ENCODE measurements around the gene RFX1. TPM values are rescaled to one million over a fixed set of nuclear protein-coding genes. Genes with fewer than 3 reads are reported as not detected.

The RFX1 gene
- total and polyA plus RNA-seq, 2 of the 13 experiments (the other 11 are each of a cell fraction or from before 2014, with no cell fraction given), result 1.1 to 1.3 TPM

GRCh38 chr19:14006766-14007562 is 844 bp upstream of the RFX1 start (continued):
- TF ChIP-seq GMEB1 (CRISPR knock-in tag; IDR thresholded peaks at IDR 0.05; ENCODE audit: borderline replicate concordance) (peak; percentile 78; the same call in 1 of the 2 replicates), NPAS2 (CRISPR knock-in tag; IDR thresholded peaks at IDR 0.05; ENCODE audit: borderline replicate concordance) (no peak), ZBTB39 (CRISPR knock-in tag; IDR thresholded peaks at IDR 0.05) (peak; percentile 66; the same call in 1 of the 2 replicates), KLF12 (CRISPR knock-in tag; IDR thresholded peaks at IDR 0.05; ENCODE audit: borderline replicate concordance) (no peak), HMGA1 (CRISPR knock-in tag; conservative IDR thresholded peaks at IDR 0.05) (no peak), BCLAF1 (IDR thresholded peaks at IDR 0.05) (no peak), ZC3H13 (CRISPR knock-in tag; IDR thresholded peaks at IDR 0.05) (0 out of 2 replicates have a peak, but pooled peaks have one; percentile 85), ZNF737 (CRISPR knock-in tag; IDR thresholded peaks at IDR 0.05; ENCODE audit: borderline replicate concordance) (no peak), ZKSCAN1 (IDR thresholded peaks at IDR 0.05; ENCODE audit: low read length) (no peak), KAT8 (CRISPR knock-in tag; IDR thresholded peaks at IDR 0.05) (peak; percentile 87), SALL1 (CRISPR knock-in tag; IDR thresholded peaks at IDR 0.05) (peak; percentile 80), ZNF292 (CRISPR knock-in tag; IDR thresholded peaks at IDR 0.05; ENCODE audit: borderline replicate concordance, low read depth) (peak; percentile 15; the same call in 1 of the 2 replicates), HMGXB4 (CRISPR knock-in tag; IDR thresholded peaks at IDR 0.05; ENCODE audit: borderline replicate concordance in 1 of 2, low read depth in 1 of 2) (peak; percentile 83 to 84; a peak in 3 of 4 replicates), ZNF331 (CRISPR knock-in tag; IDR thresholded peaks at IDR 0.05) (peak; percentile 64; the same call in 1 of the 2 replicates), ZBTB49 (CRISPR knock-in tag; IDR thresholded peaks at IDR 0.05; ENCODE audit: borderline replicate concordance) (peak; percentile 57; the same call in 1 of the 2 replicates), NR1H2 (CRISPR knock-in tag; IDR thresholded peaks at IDR 0.05; ENCODE audit: borderline replicate concordance, low read depth) (no peak), TCF7L2 (IDR thresholded peaks at IDR 0.05; ENCODE audit: low read depth, low read length) (no peak)
